Measurements from ENCODE around the gene CENPX.

Gene CENPX

GRCh38 chr17:82037092-82037888 lies 14.6 kb upstream of the CENPX start, which contains the start of gene DCXR:
Gene DCXR (minus strand): TSS chr17:82037697. CDS start chr17:82037682, 15 bp downstream.
- ChIA-PET POLR2A (interaction anchor here (0.5 to 1.8 kb wide), 21 partner anchors 8 to 168 kb away, joined by 3 to 22 read pairs (median 4); partner anchors contain the start of genes CENPX, DUS1L, FASN and GPS1), CTCF (interaction anchor here (0.6 to 1.7 kb wide), 12 partner anchors 11 to 377 kb away, joined by 3 to 17 read pairs (median 4); partner anchors contain the start of genes CENPX, FASN, LRRC45 and NOTUM)
- TF ChIP-seq L3MBTL2 (conservative IDR thresholded peaks at IDR 0.05) (peak; percentile 68), BHLHE40 (IDR thresholded peaks at IDR 0.05; ENCODE audit: borderline replicate concordance) (no peak), ARNT (IDR thresholded peaks at IDR 0.05) (no peak), SP1 (IDR thresholded peaks at IDR 0.05) (no peak), FOXK2 (IDR thresholded peaks at IDR 0.05) (no peak), NFRKB (IDR thresholded peaks at IDR 0.05) (no peak), HDGF (IDR thresholded peaks at IDR 0.05; ENCODE audit: borderline replicate concordance) (0 out of 2 replicates have a peak, but pooled peaks have one; percentile 45), PKNOX1 (IDR thresholded peaks at IDR 0.05) (peak; percentile 86), ZNF384 (IDR thresholded peaks at IDR 0.05) (no peak), SUZ12 (IDR thresholded peaks at IDR 0.05) (no peak), ELF4 (IDR thresholded peaks at IDR 0.05) (no peak), CTBP1 (IDR thresholded peaks at IDR 0.05; ENCODE audit: borderline replicate concordance) (no peak), FOXM1 (IDR thresholded peaks at IDR 0.05; ENCODE audit: borderline replicate concordance) (no peak)
- peak; percentile 94 for DNase-seq (ENCODE audit: extremely low spot score)

GRCh38 chr17:82036634-82037091 lies 14.0 kb upstream of the CENPX start:
- DNase-seq (ENCODE audit: extremely low spot score) = no peak
- POLR2A ChIA-PET = interaction anchor here (0.9 to 1.8 kb wide), 4 partner anchors 13 to 62 kb away, joined by 3 to 12 read pairs (median 7); partner anchors contain the start of genes CENPX, FASN and LRRC45
- no peak for TF ChIP-seq SP1 (IDR thresholded peaks at IDR 0.05)
- no peak for TF ChIP-seq BHLHE40 (IDR thresholded peaks at IDR 0.05; ENCODE audit: borderline replicate concordance)
- no peak for TF ChIP-seq FOXK2 (IDR thresholded peaks at IDR 0.05)
- no peak for TF ChIP-seq ARNT (IDR thresholded peaks at IDR 0.05)
- TF ChIP-seq NFRKB (IDR thresholded peaks at IDR 0.05) = no peak
- TF ChIP-seq FOXA1 (IDR thresholded peaks at IDR 0.05) = no peak
- TF ChIP-seq FOXM1 (IDR thresholded peaks at IDR 0.05; ENCODE audit: borderline replicate concordance) = no peak
- TF ChIP-seq PKNOX1 (IDR thresholded peaks at IDR 0.05) = no peak
- no peak for TF ChIP-seq ELF4 (IDR thresholded peaks at IDR 0.05)
- CTCF ChIA-PET = interaction anchor here (1.3 kb wide), 1 partner anchor 12 kb away, joined by 3 read pairs; no protein-coding TSS in a partner anchor

- POLR2A ChIA-PET = interaction anchor here (0.7 to 2.1 kb wide), 9 partner anchors 13 to 67 kb away, joined by 3 to 9 read pairs (median 4); partner anchors contain the start of genes CENPX, FASN, GPS1 and LRRC45
- CTCF ChIA-PET = no interaction called here
- TF ChIP-seq HDGF (IDR thresholded peaks at IDR 0.05; ENCODE audit: borderline replicate concordance) (no peak), FOXK2 (IDR thresholded peaks at IDR 0.05) (no peak), ARNT (IDR thresholded peaks at IDR 0.05) (no peak), FOXA1 (IDR thresholded peaks at IDR 0.05) (no peak), SUZ12 (IDR thresholded peaks at IDR 0.05) (no peak), L3MBTL2 (conservative IDR thresholded peaks at IDR 0.05) (no peak), CTBP1 (IDR thresholded peaks at IDR 0.05; ENCODE audit: borderline replicate concordance) (no peak), NFRKB (IDR thresholded peaks at IDR 0.05) (no peak), BHLHE40 (IDR thresholded peaks at IDR 0.05; ENCODE audit: borderline replicate concordance) (no peak), SP1 (IDR thresholded peaks at IDR 0.05) (no peak)
- no peak for DNase-seq (ENCODE audit: extremely low spot score)
These were observed 13.4 kb upstream of the CENPX start for GRCh38 chr17:82035956-82036633.

GRCh38 chr17:82035488-82035887 lies 12.8 kb upstream of the CENPX start:
- ChIA-PET CTCF (no interaction called here), POLR2A (interaction anchor here (0.7 to 2.1 kb wide), 12 partner anchors 8 to 322 kb away, joined by 3 to 9 read pairs (median 4); partner anchors contain the start of genes CENPX, FASN, GPS1 and LRRC45)
- TF ChIP-seq SUZ12 (IDR thresholded peaks at IDR 0.05) (no peak), L3MBTL2 (conservative IDR thresholded peaks at IDR 0.05) (no peak), FOXM1 (IDR thresholded peaks at IDR 0.05; ENCODE audit: borderline replicate concordance) (no peak), CTBP1 (IDR thresholded peaks at IDR 0.05; ENCODE audit: borderline replicate concordance) (no peak), ELF4 (IDR thresholded peaks at IDR 0.05) (no peak), ZNF384 (IDR thresholded peaks at IDR 0.05) (no peak), LEF1 (IDR thresholded peaks at IDR 0.05; ENCODE audit: borderline replicate concordance) (no peak), SP1 (IDR thresholded peaks at IDR 0.05) (no peak), ARNT (IDR thresholded peaks at IDR 0.05) (no peak), FOXA1 (IDR thresholded peaks at IDR 0.05) (no peak), BHLHE40 (IDR thresholded peaks at IDR 0.05; ENCODE audit: borderline replicate concordance) (no peak), HDGF (IDR thresholded peaks at IDR 0.05; ENCODE audit: borderline replicate concordance) (no peak), TARDBP (IDR thresholded peaks at IDR 0.05) (no peak)
- DNase-seq (ENCODE audit: extremely low spot score) = no peak

- ChIA-PET CTCF (interaction anchor here (0.7 kb wide), 1 partner anchor 16 kb away, joined by 3 read pairs; no protein-coding TSS in a partner anchor), POLR2A (interaction anchor here (0.7 to 2.1 kb wide), 8 partner anchors 9 to 321 kb away, joined by 3 to 7 read pairs (median 4); no protein-coding TSS in a partner anchor)
- TF ChIP-seq LEF1 (IDR thresholded peaks at IDR 0.05; ENCODE audit: borderline replicate concordance) (no peak), ARNT (IDR thresholded peaks at IDR 0.05) (no peak), PKNOX1 (IDR thresholded peaks at IDR 0.05) (no peak), TARDBP (IDR thresholded peaks at IDR 0.05) (no peak)
- DNase-seq (ENCODE audit: extremely low spot score) = no peak
These were observed 11.8 kb upstream of the CENPX start for GRCh38 chr17:82034371-82035011.
